K562 (cell line): Measurements from ENCODE around the gene HMBS. TPM values are rescaled to one million over a fixed set of nuclear protein-coding genes. Genes with fewer than 3 reads are reported as not detected.

ENCODE experiments used
- ARNT ChIP-seq, 2 experiments: fragments of 450-650 bp; IDR thresholded peaks; 2 replicates each; pipeline ENCODE4 v1.6.1; 2016; ENCODE audit warnings: mild to moderate bottlenecking in 1 of 2
- CBX2 ChIP-seq: fragments of 200-600 bp; sonication (generic); IDR thresholded peaks from one replicate; pipeline ENCODE4 v1.6.1; 2012; ENCODE audit warnings: mild to moderate bottlenecking, low read length, inconsistent platforms; ENCODE audit not compliant: insufficient read depth, poor library complexity, severe bottlenecking
- CBX3 ChIP-seq, 2 experiments: IDR thresholded peaks; 1 replicate in 1 of 2; 2 replicates in 1 of 2; pipeline ENCODE4 v1.6.1; 2012; ENCODE audit warnings: inconsistent platforms in 2 of 2, low read length in 2 of 2, borderline replicate concordance in 1 of 2, control low read depth in 1 of 2
- CHCHD3 ChIP-seq: fragments of 250-450 bp; sonication (Bioruptor Pico); IDR thresholded peaks from 2 replicates; pipeline ENCODE4 v2.1.2; 2022; ENCODE audit warnings: mild to moderate bottlenecking
- CHD2 ChIP-seq: IDR thresholded peaks from 2 replicates; pipeline ENCODE4 v1.6.1; 2011; ENCODE audit warnings: low read depth, low read length
- CUX1 ChIP-seq: fragments of 200-800 bp; sonication (Bioruptor generic); IDR thresholded peaks from 2 replicates; pipeline ENCODE4 v1.6.1; 2016; ENCODE audit warnings: missing genetic modification characterization, missing compliant biosample characterization
- ELF4 ChIP-seq: fragments of 450-650 bp; formaldehyde crosslinking; IDR thresholded peaks from 2 replicates; pipeline ENCODE4 v1.4.0; 2022; ENCODE audit warnings: missing genetic modification characterization
- ETS2 ChIP-seq: IDR thresholded peaks from 2 replicates; pipeline ENCODE4 v1.6.1; 2016; ENCODE audit warnings: borderline replicate concordance, missing genetic modification characterization, mild to moderate bottlenecking, moderate library complexity, missing compliant biosample characterization; ENCODE audit not compliant: poor library complexity, severe bottlenecking
- NFRKB ChIP-seq: fragments of 450-650 bp; IDR thresholded peaks from 2 replicates; pipeline ENCODE4 v1.6.1; 2016; ENCODE audit warnings: low read depth
- RBM14 ChIP-seq: fragments of 200-400 bp; formaldehyde crosslinking; IDR thresholded peaks from 2 replicates; pipeline ENCODE4 v1.6.1; 2018; ENCODE audit warnings: low read depth, mild to moderate bottlenecking, low read length, moderate library complexity, borderline replicate concordance; ENCODE audit not compliant: insufficient read depth
- SAP30 ChIP-seq: fragments of 200-600 bp; sonication (generic); IDR thresholded peaks from 2 replicates; pipeline ENCODE4 v1.6.1; 2012; ENCODE audit warnings: borderline replicate concordance, low read depth, mild to moderate bottlenecking, moderate library complexity, low read length, control low read depth, inconsistent platforms; ENCODE audit not compliant: insufficient read depth, poor library complexity, severe bottlenecking
- SP2 ChIP-seq: IDR thresholded peaks from 2 replicates; pipeline ENCODE4 v1.6.1; 2011; ENCODE audit warnings: mild to moderate bottlenecking, low read depth, low read length, moderate library complexity; ENCODE audit not compliant: poor library complexity, severe bottlenecking; ENCODE audit errors: extremely low read depth
- SRSF7 ChIP-seq: fragments of 200-400 bp; formaldehyde crosslinking; optimal IDR thresholded peaks from 2 replicates; pipeline ENCODE3; 2017; ENCODE audit warnings: mild to moderate bottlenecking, low read depth, low read length
- STAG1 ChIP-seq: sonication (generic); formaldehyde crosslinking; IDR thresholded peaks from 2 replicates; pipeline ENCODE4 v1.5.0; 2020; ENCODE audit warnings: missing genetic modification reagents, borderline replicate concordance
- TOE1 ChIP-seq, 2 experiments: fragments of 450-650 bp in 1 of 2; sonication (generic) in 1 of 2; formaldehyde crosslinking in 1 of 2; IDR thresholded peaks; 2 replicates each; pipeline versions ENCODE4 v1.7.1 to v1.8.0; 2016 to 2022; ENCODE audit warnings: borderline replicate concordance in 2 of 2, mild to moderate bottlenecking in 2 of 2, antibody characterized with exemption in 1 of 2, inconsistent platforms in 1 of 2, low read depth in 1 of 2, missing genetic modification reagents in 1 of 2, moderate library complexity in 1 of 2
- ZKSCAN1 ChIP-seq: fragments of 150-350 bp; IDR thresholded peaks from 2 replicates; pipeline ENCODE4 v1.6.1; 2016; ENCODE audit warnings: low read depth, low read length
- ZNF121 ChIP-seq: sonication (generic); formaldehyde crosslinking; conservative IDR thresholded peaks from 2 replicates; pipeline ENCODE4 v1.8.0; 2022; ENCODE audit warnings: missing genetic modification reagents
- ZNF23 ChIP-seq: fragments of 250-450 bp; sonication (Bioruptor Pico); IDR thresholded peaks from 2 replicates; pipeline ENCODE4 v1.4.0; 2020; ENCODE audit warnings: mild to moderate bottlenecking
- ZNF311 ChIP-seq: fragments of 250-450 bp; sonication (Bioruptor Pico); IDR thresholded peaks from 2 replicates; pipeline ENCODE4 v1.4.0; 2020; ENCODE audit warnings: mild to moderate bottlenecking, moderate library complexity
- ZNF583 ChIP-seq: fragments of 250-450 bp; sonication (Bioruptor Pico); IDR thresholded peaks from 2 replicates; pipeline ENCODE4 v1.4.0; 2020
- ZNF695 ChIP-seq: fragments of 450-650 bp; formaldehyde crosslinking; IDR thresholded peaks from 2 replicates; pipeline ENCODE4 v1.4.0; 2020; ENCODE audit warnings: mild to moderate bottlenecking, moderate library complexity
- polyA plus RNA-seq, 8 experiments: library from polyadenylated mRNA; depleted of rRNA in 4 of 8; stranded (reverse) in 5 of 8; unstranded in 3 of 8; fragments of >200 nt; fragmentation: Nextera tagmentation in 2 of 8; fragmentation: Illumina TruSeq in 1 of 8; extraction: Ambion mirVana in 2 of 8; extraction: Trizol in 1 of 8; gene quantifications; 2 replicates each; pipeline versions ENCODE4 v1.2.1 to v1.2.3, GENCODE V29; 2011 to 2014; ENCODE audit warnings: inconsistent platforms in 1 of 8, missing spikeins in 1 of 8
- total RNA-seq, 7 experiments: library from RNA; depleted of rRNA in 6 of 7; stranded (reverse); fragments of >200 nt in 6 of 7; fragmentation: Illumina TruSeq in 2 of 7; extraction: Trizol in 2 of 7; gene quantifications; 2 replicates each; pipeline versions ENCODE4 v1.2.1 to v1.2.3, GENCODE V29; 2011 to 2021; ENCODE audit warnings: low replicate concordance in 1 of 7

HMBS gene
- total and polyA plus RNA-seq, 9 of the 15 experiments (the other 6 are each of a cell fraction or from before 2014, with no cell fraction given) = 56.9 to 385 (median 286) TPM

- TF ChIP-seq CUX1 (no peak; the same call in 1 of the 2 replicates), ZNF23 (CRISPR knock-in tag) (no peak), CBX2 (no peak), CHD2 (no peak), ARNT (IDR thresholded peaks at IDR 0.05) (peak; percentile 58 to 81), STAG1 (no peak), ZNF311 (peak; percentile 69; the same call in 1 of the 2 replicates), CBX3 (IDR thresholded peaks at IDR 0.05; ENCODE audit: borderline replicate concordance in 1 of 2, low read length in 2 of 2) (no peak), ZNF121 (no peak), ETS2 (no peak), CHCHD3 (CRISPR knock-in tag) (no peak), ZNF583 (CRISPR knock-in tag) (no peak; the same call in 1 of the 2 replicates), SP2 (no peak), SAP30 (peak; percentile 40), ZKSCAN1 (0 out of 2 replicates have a peak, but pooled peaks have one; percentile 63), ZNF695 (CRISPR knock-in tag) (no peak), ELF4 (CRISPR knock-in tag) (no peak), RBM14 (no peak), NFRKB (no peak; the same call in 1 of the 2 replicates), TOE1 (IDR thresholded peaks at IDR 0.05; ENCODE audit: borderline replicate concordance) (no peak), TOE1 (CRISPR knock-in tag; IDR thresholded peaks at IDR 0.05; ENCODE audit: borderline replicate concordance, low read depth) (peak; percentile 61; the same call in 1 of the 2 replicates), SRSF7 (no peak)
Measured at GRCh38 chr11:119087747-119088241, 3.1 kb downstream of the HMBS start (continued).
